ENCODE data around the gene ZMYND11.

The ZMYND11 gene

DNA sequence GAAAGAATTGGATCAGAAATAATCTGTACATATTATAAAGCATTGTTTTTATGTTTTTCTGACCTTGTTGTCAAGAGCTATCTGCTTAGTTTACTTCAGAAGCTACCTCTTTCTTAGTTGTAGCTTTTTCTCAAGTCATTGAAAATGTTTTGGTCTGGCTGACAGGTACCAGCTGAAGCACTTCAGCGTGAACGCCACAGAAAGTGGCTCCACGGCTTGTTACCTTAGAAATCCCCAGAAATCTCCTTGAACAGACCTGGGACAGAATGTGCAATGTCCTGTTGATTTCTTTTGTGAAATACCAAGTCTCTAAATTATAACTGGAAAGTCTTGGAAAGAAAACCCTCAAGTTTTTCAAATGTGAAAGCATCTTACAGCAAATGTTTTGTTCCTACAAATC lies 96.8 kb downstream of the ZMYND11 start:
- H3K9me3 ChIP-seq (ENCODE audit: control insufficient read depth, insufficient read depth, low read depth, low read length) = no peaks in the 10 kb centered on the region
- H3K4me3 ChIP-seq (ENCODE audit: low read depth, low read length) = no peak overlapping the region
- POLR2A ChIA-PET = no interaction called here
- 0 out of 3 replicates have a peak, but pooled peaks cover 0 to under 1% of the 10 kb centered on the region in 2 experiments for H3K36me3 ChIP-seq (ENCODE audit: control insufficient read depth in 2 of 2, insufficient read depth in 1 of 2, low read length in 2 of 2)
- TF ChIP-seq BCL11A (tag by site-specific recombination; IDR thresholded peaks at IDR 0.05; ENCODE audit: low read depth) (no peak), ZNF366 (tag by site-specific recombination; conservative IDR thresholded peaks at IDR 0.05) (no peak)
- no peak overlapping the region for H3K27ac ChIP-seq (ENCODE audit: extremely low read depth, low read depth, low read length)
- CTCF ChIA-PET = no interaction called here
- H3K4me1 ChIP-seq (ENCODE audit: control insufficient read depth, insufficient read depth, low read length) = peaks cover 4% of the 10 kb centered on the region; the same call in 1 of the 2 replicates

DNA sequence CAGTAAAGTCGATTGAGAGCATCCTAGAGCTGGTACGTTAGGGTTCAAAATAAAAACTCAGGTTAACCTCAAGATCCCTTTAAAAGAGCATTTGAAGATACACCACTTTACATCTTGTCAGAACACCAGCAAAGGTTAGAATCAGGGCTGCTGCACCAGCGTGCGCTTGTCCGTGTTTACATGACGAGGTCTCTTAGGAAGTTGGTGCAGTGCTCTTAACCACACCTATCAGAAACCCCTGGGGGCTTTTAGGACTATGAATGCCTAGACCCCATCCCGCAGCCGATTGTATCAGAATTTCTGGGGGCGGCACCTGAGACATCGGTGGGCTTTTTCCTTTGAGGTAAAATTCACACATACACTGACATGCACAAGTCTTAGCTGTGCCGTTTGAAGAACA lies 97.6 kb downstream of the ZMYND11 start:
- H3K4me3 ChIP-seq (ENCODE audit: low read depth, low read length) = no peak overlapping the region
- peaks cover 4% of the 10 kb centered on the region; the same call in 1 of the 2 replicates for H3K4me1 ChIP-seq (ENCODE audit: control insufficient read depth, insufficient read depth, low read length)
- H3K9me3 ChIP-seq (ENCODE audit: control insufficient read depth, insufficient read depth, low read depth, low read length) = no peaks in the 10 kb centered on the region
- peaks cover 3 to 4% of the 10 kb centered on the region in 2 experiments; a peak in 2 of 3 replicates for H3K36me3 ChIP-seq (ENCODE audit: control insufficient read depth in 2 of 2, insufficient read depth in 1 of 2, low read length in 2 of 2)
- TF ChIP-seq RBAK (tag by site-specific recombination; IDR thresholded peaks at IDR 0.05) = no peak
- TF ChIP-seq, protein P1, sequence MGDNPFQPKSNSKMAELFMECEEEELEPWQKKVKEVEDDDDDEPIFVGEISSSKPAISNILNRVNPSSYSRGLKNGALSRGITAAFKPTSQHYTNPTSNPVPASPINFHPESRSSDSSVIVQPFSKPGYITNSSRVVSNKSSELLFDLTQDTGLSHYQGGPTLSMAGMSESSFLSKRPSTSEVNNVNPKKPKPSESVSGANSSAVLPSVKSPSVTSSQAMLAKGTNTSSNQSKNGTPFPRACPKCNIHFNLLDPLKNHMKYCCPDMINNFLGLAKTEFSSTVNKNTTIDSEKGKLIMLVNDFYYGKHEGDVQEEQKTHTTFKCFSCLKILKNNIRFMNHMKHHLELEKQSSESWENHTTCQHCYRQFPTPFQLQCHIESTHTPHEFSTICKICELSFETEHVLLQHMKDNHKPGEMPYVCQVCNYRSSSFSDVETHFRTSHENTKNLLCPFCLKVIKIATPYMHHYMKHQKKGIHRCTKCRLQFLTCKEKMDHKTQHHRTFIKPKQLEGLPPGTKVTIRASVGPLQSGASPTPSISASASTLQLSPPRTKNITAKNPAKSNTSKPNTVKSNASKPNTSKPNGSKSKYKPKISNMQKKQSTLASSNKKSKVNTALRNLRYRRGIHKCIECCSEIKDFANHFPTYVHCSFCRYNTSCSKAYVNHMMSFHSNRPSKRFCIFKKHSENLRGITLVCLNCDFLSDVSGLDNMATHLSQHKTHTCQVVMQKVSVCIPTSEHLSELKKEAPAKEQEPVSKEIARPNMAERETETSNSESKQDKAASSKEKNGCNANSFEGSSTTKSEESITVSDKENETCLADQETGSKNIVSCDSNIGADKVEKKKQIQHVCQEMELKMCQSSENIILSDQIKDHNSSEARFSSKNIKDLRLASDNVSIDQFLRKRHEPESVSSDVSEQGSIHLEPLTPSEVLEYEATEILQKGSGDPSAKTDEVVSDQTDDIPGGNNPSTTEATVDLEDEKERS (tag by site-specific recombination; IDR thresholded peaks at IDR 0.05) = no peak
- TF ChIP-seq ZBTB8A (tag by site-specific recombination; IDR thresholded peaks at IDR 0.05) = no peak
- TF ChIP-seq ZNF280C (tag by site-specific recombination; IDR thresholded peaks at IDR 0.05) = no peak
- no peak for TF ChIP-seq ZBTB48 (tag by site-specific recombination; IDR thresholded peaks at IDR 0.05)
- no peak for TF ChIP-seq ZNF843 (tag by site-specific recombination; IDR thresholded peaks at IDR 0.05)
- no peak for TF ChIP-seq ZFP3 (tag by site-specific recombination; IDR thresholded peaks at IDR 0.05; ENCODE audit: low read depth)
- TF ChIP-seq ZNF544 (tag by site-specific recombination; IDR thresholded peaks at IDR 0.05) = no peak
- TF ChIP-seq ZSCAN5A (tag by site-specific recombination; IDR thresholded peaks at IDR 0.05) = no peak
- ChIA-PET POLR2A (no interaction called here), CTCF (no interaction called here)
- no peak overlapping the region for H3K27ac ChIP-seq (ENCODE audit: extremely low read depth, low read depth, low read length)

DNA sequence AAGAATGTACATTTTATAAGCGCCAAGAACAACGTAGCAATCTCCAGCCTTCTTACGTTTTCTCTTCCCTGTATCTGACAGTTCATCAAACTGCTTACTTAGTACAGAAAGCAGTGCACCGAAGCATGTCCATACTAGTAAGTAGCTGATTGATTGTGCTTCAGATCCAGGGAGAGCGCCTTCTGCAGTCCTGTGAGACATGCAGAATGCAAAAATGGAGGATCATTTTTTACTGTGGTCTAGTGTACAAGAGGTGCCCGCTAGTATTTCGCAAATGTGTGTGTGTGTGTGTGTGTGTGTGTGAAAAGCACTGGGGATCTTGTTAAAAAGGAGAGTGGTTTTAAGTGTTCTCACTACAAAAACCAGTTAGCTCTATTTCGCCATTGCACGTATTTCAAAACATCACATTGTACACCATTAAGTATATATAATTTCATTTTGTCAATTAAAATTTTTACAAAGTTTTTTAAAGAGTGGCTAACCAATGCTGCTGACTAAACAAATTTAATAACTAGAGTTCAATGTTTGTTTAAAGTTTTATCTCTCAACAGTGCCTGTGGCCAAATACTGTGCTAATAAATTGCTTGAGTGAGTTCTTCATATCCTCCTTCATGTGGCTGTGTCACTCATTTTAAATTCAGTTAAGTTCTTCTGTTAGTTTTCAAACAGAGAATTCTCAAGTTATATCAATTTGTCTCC lies 99.6 kb downstream of the ZMYND11 start:
- H3K27ac ChIP-seq (ENCODE audit: extremely low read depth, low read depth, low read length) = no peak overlapping the region
- peaks cover 4 to 6% of the 10 kb centered on the region in 2 experiments; a peak in 2 of 3 replicates for H3K36me3 ChIP-seq (ENCODE audit: control insufficient read depth in 2 of 2, insufficient read depth in 1 of 2, low read length in 2 of 2)
- CTCF ChIA-PET = no interaction called here
- TF ChIP-seq ZNF701 (tag by site-specific recombination; IDR thresholded peaks at IDR 0.05) = no peak
- TF ChIP-seq ZSCAN4 (tag by site-specific recombination; IDR thresholded peaks at IDR 0.05) = 0 out of 2 replicates have a peak, but pooled peaks have one; percentile 26
- peaks cover 4% of the 10 kb centered on the region; the same call in 1 of the 2 replicates for H3K4me1 ChIP-seq (ENCODE audit: control insufficient read depth, insufficient read depth, low read length)
- H3K9me3 ChIP-seq (ENCODE audit: control insufficient read depth, insufficient read depth, low read depth, low read length) = no peaks in the 10 kb centered on the region
- H3K4me3 ChIP-seq (ENCODE audit: low read depth, low read length) = no peak overlapping the region
- POLR2A ChIA-PET = no interaction called here
